ENCODE measurements around the gene ZGPAT. TPM values are rescaled to one million over a fixed set of nuclear protein-coding genes. Genes with fewer than 3 reads are reported as not detected.
A peak's percentile ranks its signal among the peaks of the same experiment; 100 is the strongest.

Gene ZGPAT
- total and polyA plus RNA-seq, 5 donors: 14.5 to 29.5 (median 17.6) TPM

- no peaks in the 10 kb centered on the region for H3K27me3 ChIP-seq (ENCODE audit: control insufficient read depth, insufficient read depth)
- H3K4me3 ChIP-seq (ENCODE audit: low read length): no peak overlapping the region
- H3K4me1 ChIP-seq (ENCODE audit: control insufficient read depth, insufficient read depth, low read length): peaks cover 5% of the 10 kb centered on the region
- ATAC-seq (no peak), DNase-seq (peak in 1 of 3 donors; percentile 39)
- WGBS: 84% methylated on average over 31 of the region's 31 CpGs
- H3K27ac ChIP-seq (ENCODE audit: low read length): no peak overlapping the region
- H3K9me3 ChIP-seq (ENCODE audit: control insufficient read depth, low read length): no peaks in the 10 kb centered on the region
- intact Hi-C loops (cut with DNase I): no loop called here
Measured at GRCh38 chr20:63743210-63743970, 35.6 kb downstream of the ZGPAT start.

GRCh38 chr20:63744158-63744557 is 36.3 kb downstream of the ZGPAT start:
- H3K27me3 ChIP-seq (ENCODE audit: control insufficient read depth, insufficient read depth): no peaks in the 10 kb centered on the region
- DNase-seq (no peak), ATAC-seq (no peak)
- no peaks in the 10 kb centered on the region for H3K9me3 ChIP-seq (ENCODE audit: control insufficient read depth, low read length)
- intact Hi-C loops (cut with DNase I): no loop called here
- 70% methylated on average over 4 of the region's 4 CpGs for WGBS
- no peak overlapping the region for H3K4me3 ChIP-seq (ENCODE audit: low read length)
- H3K4me1 ChIP-seq (ENCODE audit: control insufficient read depth, insufficient read depth, low read length): peaks cover 5% of the 10 kb centered on the region
- no peak overlapping the region for H3K27ac ChIP-seq (ENCODE audit: low read length)

GRCh38 chr20:63744574-63745423 is 37.0 kb downstream of the ZGPAT start:
- H3K27me3 ChIP-seq (ENCODE audit: control insufficient read depth, insufficient read depth): no peaks in the 10 kb centered on the region
- DNase-seq (peak in 1 of 3 donors; percentile 47), ATAC-seq (no peak)
- H3K4me3 ChIP-seq (ENCODE audit: low read length): no peak overlapping the region
- intact Hi-C loops (cut with DNase I): no loop called here
- H3K9me3 ChIP-seq (ENCODE audit: control insufficient read depth, low read length): no peaks in the 10 kb centered on the region
- peaks cover 5% of the 10 kb centered on the region for H3K4me1 ChIP-seq (ENCODE audit: control insufficient read depth, insufficient read depth, low read length)
- no peak overlapping the region for H3K27ac ChIP-seq (ENCODE audit: low read length)
- 77% methylated on average over 25 of the region's 25 CpGs for WGBS

- ATAC-seq (no peak), DNase-seq (peak in 1 of 3 donors; percentile 43)
- no peak overlapping the region for H3K4me3 ChIP-seq (ENCODE audit: low read length)
- no peaks in the 10 kb centered on the region for H3K9me3 ChIP-seq (ENCODE audit: control insufficient read depth, low read length)
- peaks cover 5% of the 10 kb centered on the region for H3K4me1 ChIP-seq (ENCODE audit: control insufficient read depth, insufficient read depth, low read length)
- no peak overlapping the region for H3K27ac ChIP-seq (ENCODE audit: low read length)
- intact Hi-C loops (cut with DNase I): no loop called here
- 74% methylated on average over 15 of the region's 15 CpGs for WGBS
- no peaks in the 10 kb centered on the region for H3K27me3 ChIP-seq (ENCODE audit: control insufficient read depth, insufficient read depth)
Measured at GRCh38 chr20:63745424-63745805, 37.6 kb downstream of the ZGPAT start.

- DNase-seq: peak in 1 of 3 donors; percentile 64
Measured at GRCh38 chr20:63745961-63746731, 38.3 kb downstream of the ZGPAT start.

GRCh38 chr20:63746751-63747315 is 39.0 kb downstream of the ZGPAT start:
- Histone ChIP-seq H3K9me3 (ENCODE audit: control insufficient read depth, low read length) (no peaks in the 10 kb centered on the region), H3K4me3 (ENCODE audit: low read length) (no peak overlapping the region), H3K27ac (ENCODE audit: low read length) (no peak overlapping the region), H3K27me3 (ENCODE audit: control insufficient read depth, insufficient read depth) (no peaks in the 10 kb centered on the region), H3K4me1 (ENCODE audit: control insufficient read depth, insufficient read depth, low read length) (no peaks in the 10 kb centered on the region)
- 93% methylated on average over 47 of the region's 47 CpGs for WGBS
- intact Hi-C loops (cut with DNase I): no loop called here
- peak in 1 of 3 donors; percentile 59 for DNase-seq
- no peak for ATAC-seq

More at GRCh38 chr20:63745961-63746731, 38.3 kb downstream of the ZGPAT start:
- Histone ChIP-seq H3K4me3 (ENCODE audit: low read length) (no peak overlapping the region), H3K27ac (ENCODE audit: low read length) (no peak overlapping the region), H3K27me3 (ENCODE audit: control insufficient read depth, insufficient read depth) (no peaks in the 10 kb centered on the region), H3K4me1 (ENCODE audit: control insufficient read depth, insufficient read depth, low read length) (peaks cover 5% of the 10 kb centered on the region), H3K9me3 (ENCODE audit: control insufficient read depth, low read length) (no peaks in the 10 kb centered on the region)
- no peak for ATAC-seq
- intact Hi-C loops (cut with DNase I): no loop called here
- WGBS: 90% methylated on average over 26 of the region's 26 CpGs

GRCh38 chr20:63747622-63748069 is 39.8 kb downstream of the ZGPAT start:
- intact Hi-C loops (cut with DNase I): no loop called here
- ATAC-seq: no peak
- DNase-seq: peak in 2 of 3 donors; percentile 58 to 62
- Histone ChIP-seq H3K27me3 (ENCODE audit: control insufficient read depth, insufficient read depth) (no peaks in the 10 kb centered on the region), H3K9me3 (ENCODE audit: control insufficient read depth, low read length) (no peaks in the 10 kb centered on the region), H3K27ac (ENCODE audit: low read length) (no peak overlapping the region), H3K4me1 (ENCODE audit: control insufficient read depth, insufficient read depth, low read length) (no peaks in the 10 kb centered on the region), H3K4me3 (ENCODE audit: low read length) (no peak overlapping the region)
- WGBS: 77% methylated on average over 13 of the region's 13 CpGs

- intact Hi-C loops (cut with DNase I): no loop called here
- peak in 1 of 3 donors; percentile 64 for DNase-seq
Measured at GRCh38 chr20:63748070-63748933, 40.5 kb downstream of the ZGPAT start.

GRCh38 chr20:63748934-63749270 is 41.1 kb downstream of the ZGPAT start:
- 91% methylated on average over 11 of the region's 11 CpGs for WGBS
- DNase-seq: no peak
- no peak for ATAC-seq

More at GRCh38 chr20:63748070-63748933, 40.5 kb downstream of the ZGPAT start:
- Histone ChIP-seq H3K9me3 (ENCODE audit: control insufficient read depth, low read length) (no peaks in the 10 kb centered on the region), H3K27ac (ENCODE audit: low read length) (no peak overlapping the region), H3K27me3 (ENCODE audit: control insufficient read depth, insufficient read depth) (no peaks in the 10 kb centered on the region), H3K4me1 (ENCODE audit: control insufficient read depth, insufficient read depth, low read length) (no peaks in the 10 kb centered on the region), H3K4me3 (ENCODE audit: low read length) (no peak overlapping the region)
- 73% methylated on average over 20 of the region's 20 CpGs for WGBS
- no peak for ATAC-seq

More at GRCh38 chr20:63748934-63749270, 41.1 kb downstream of the ZGPAT start:
- Histone ChIP-seq H3K27me3 (ENCODE audit: control insufficient read depth, insufficient read depth) (no peaks in the 10 kb centered on the region), H3K4me1 (ENCODE audit: control insufficient read depth, insufficient read depth, low read length) (no peaks in the 10 kb centered on the region), H3K27ac (ENCODE audit: low read length) (no peak overlapping the region), H3K9me3 (ENCODE audit: control insufficient read depth, low read length) (no peaks in the 10 kb centered on the region), H3K4me3 (ENCODE audit: low read length) (no peak overlapping the region)
- intact Hi-C loops (cut with DNase I): no loop called here

Data from right cardiac atrium (tissue), 5 donors.